DOHH2 (cell line): ENCODE results near the gene ZNF787.

Experiments
- CTCF ChIP-seq: fragments of 200-600 bp; sonication (generic); IDR thresholded peaks from one replicate; pipeline ENCODE4 v1.5.1; 2014; ENCODE audit warnings: antibody characterized with exemption, mild to moderate bottlenecking, low read depth, low read length; ENCODE audit not compliant: poor library complexity, severe bottlenecking
- EZH2phosphoT487 ChIP-seq: fragments of 200-600 bp; sonication (generic); IDR thresholded peaks from 2 replicates; pipeline ENCODE4 v1.6.1; 2017; ENCODE audit warnings: borderline replicate concordance, mild to moderate bottlenecking, antibody characterized with exemption, low read length, moderate library complexity, mixed read lengths

- TF ChIP-seq CTCF (no peak), EZH2phosphoT487 (no peak)
Observed at GRCh38 chr19:56156768-56157167, 35.7 kb upstream of the ZNF787 start.
